Measurements from ENCODE around the gene IGF1R. TPM values are rescaled to one million over a fixed set of nuclear protein-coding genes. Genes with fewer than 3 reads are reported as not detected.
A peak's percentile ranks its signal among the peaks of the same experiment; 100 is the strongest.

Gene IGF1R
- total and polyA plus RNA-seq, 7 donors = 1.2 to 130 (median 39.6) TPM

DNA sequence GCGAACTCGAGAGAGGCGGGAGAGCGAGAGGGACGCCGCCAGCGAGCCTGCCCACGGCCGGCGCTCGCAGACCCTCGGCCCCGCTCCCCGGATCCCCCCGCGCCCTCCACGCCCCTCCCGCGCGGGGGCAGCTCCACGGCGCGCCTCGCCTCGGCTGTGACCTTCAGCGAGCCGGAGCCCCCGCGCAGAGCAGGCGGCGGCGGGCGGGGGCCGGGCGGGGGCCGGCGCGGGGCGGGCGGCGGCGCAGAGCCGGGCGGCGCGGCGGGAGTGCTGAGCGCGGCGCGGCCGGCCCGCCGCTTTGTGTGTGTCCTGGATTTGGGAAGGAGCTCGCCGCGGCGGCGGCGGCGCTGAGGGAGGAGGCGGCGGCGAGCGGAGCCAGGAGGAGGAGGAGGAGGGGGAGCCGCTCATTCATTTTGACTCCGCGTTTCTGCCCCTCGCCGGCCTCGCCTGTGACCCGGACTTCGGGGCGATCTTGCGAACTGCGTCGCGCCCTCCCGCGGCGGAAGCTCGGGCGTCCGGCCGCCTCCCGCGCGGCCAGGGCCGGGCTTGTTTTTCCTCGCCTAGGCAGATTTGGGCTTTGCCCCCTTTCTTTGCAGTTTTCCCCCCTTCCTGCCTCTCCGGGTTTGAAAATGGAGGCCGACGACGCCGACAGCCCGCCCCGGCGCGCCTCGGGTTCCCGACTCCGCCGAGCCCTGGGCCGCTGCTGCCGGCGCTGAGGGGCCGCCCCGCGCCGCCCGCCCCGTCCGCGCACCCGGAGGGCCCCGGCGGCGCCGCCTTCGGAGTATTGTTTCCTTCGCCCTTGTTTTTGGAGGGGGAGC is 524 bp downstream of the IGF1R start:
- intact Hi-C loops (cut with DNase I) = loop anchor here (1.0 to 5.0 kb wide), 3 partner anchors 52 to 207 kb away; no protein-coding TSS in a partner anchor
- Histone ChIP-seq H3K9me3 (no peaks in the 10 kb centered on the region), H3K4me1 (peaks cover 0 to 30% (median 22%) of the 10 kb centered on the region in 4 donors), H3K36me3 (no peaks in the 10 kb centered on the region), H3K27me3 (no peaks in the 10 kb centered on the region), H3K27ac (peak overlapping the region; percentile 92 to 98 (median 96)), H3K4me3 (peak overlapping the region; percentile 63 to 94 (median 85))
- TF ChIP-seq POLR2A (IDR thresholded peaks at IDR 0.05) = no peak
- peak in 1 of 4 donors; percentile 22 for TF ChIP-seq POLR2AphosphoS5 (IDR thresholded peaks at IDR 0.05)
- no peak for TF ChIP-seq EP300 (IDR thresholded peaks at IDR 0.05)
- TF ChIP-seq, protein P1, sequence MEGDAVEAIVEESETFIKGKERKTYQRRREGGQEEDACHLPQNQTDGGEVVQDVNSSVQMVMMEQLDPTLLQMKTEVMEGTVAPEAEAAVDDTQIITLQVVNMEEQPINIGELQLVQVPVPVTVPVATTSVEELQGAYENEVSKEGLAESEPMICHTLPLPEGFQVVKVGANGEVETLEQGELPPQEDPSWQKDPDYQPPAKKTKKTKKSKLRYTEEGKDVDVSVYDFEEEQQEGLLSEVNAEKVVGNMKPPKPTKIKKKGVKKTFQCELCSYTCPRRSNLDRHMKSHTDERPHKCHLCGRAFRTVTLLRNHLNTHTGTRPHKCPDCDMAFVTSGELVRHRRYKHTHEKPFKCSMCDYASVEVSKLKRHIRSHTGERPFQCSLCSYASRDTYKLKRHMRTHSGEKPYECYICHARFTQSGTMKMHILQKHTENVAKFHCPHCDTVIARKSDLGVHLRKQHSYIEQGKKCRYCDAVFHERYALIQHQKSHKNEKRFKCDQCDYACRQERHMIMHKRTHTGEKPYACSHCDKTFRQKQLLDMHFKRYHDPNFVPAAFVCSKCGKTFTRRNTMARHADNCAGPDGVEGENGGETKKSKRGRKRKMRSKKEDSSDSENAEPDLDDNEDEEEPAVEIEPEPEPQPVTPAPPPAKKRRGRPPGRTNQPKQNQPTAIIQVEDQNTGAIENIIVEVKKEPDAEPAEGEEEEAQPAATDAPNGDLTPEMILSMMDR (IDR thresholded peaks at IDR 0.05) = no peak
- WGBS, 2 donors = 1% methylated on average over 121 of the region's 121 CpGs
- DNase-seq = peak; percentile 78

GRCh38 chr15:98649472-98650416 is 1.4 kb downstream of the IGF1R start:
- peak; percentile 74 for DNase-seq
- peaks cover 0 to 38% (median 29%) of the 10 kb centered on the region in 4 donors for H3K4me1 ChIP-seq
- peak overlapping the region; percentile 92 to 98 (median 96) for H3K27ac ChIP-seq
- H3K36me3 ChIP-seq = no peaks in the 10 kb centered on the region
- TF ChIP-seq POLR2A (IDR thresholded peaks at IDR 0.05) = no peak
- TF ChIP-seq POLR2AphosphoS5 (IDR thresholded peaks at IDR 0.05) = peak in 1 of 4 donors; percentile 7
- no peak for TF ChIP-seq EP300 (IDR thresholded peaks at IDR 0.05)
- TF ChIP-seq, protein P1 (IDR thresholded peaks at IDR 0.05) = peak in 3 of 4 experiments; percentile 18 to 31 (median 25)
- intact Hi-C loops (cut with DNase I) = loop anchor here (2.0 to 5.0 kb wide), 6 partner anchors 52 to 425 kb away; no protein-coding TSS in a partner anchor
- H3K9me3 ChIP-seq = no peaks in the 10 kb centered on the region
- H3K27me3 ChIP-seq = no peaks in the 10 kb centered on the region
- H3K4me3 ChIP-seq = peak overlapping the region; percentile 63 to 94 (median 85)
- 0 to 1% methylated on average over 94 of the region's 94 CpGs for whole genome bisulfite sequencing, 2 donors

DNA sequence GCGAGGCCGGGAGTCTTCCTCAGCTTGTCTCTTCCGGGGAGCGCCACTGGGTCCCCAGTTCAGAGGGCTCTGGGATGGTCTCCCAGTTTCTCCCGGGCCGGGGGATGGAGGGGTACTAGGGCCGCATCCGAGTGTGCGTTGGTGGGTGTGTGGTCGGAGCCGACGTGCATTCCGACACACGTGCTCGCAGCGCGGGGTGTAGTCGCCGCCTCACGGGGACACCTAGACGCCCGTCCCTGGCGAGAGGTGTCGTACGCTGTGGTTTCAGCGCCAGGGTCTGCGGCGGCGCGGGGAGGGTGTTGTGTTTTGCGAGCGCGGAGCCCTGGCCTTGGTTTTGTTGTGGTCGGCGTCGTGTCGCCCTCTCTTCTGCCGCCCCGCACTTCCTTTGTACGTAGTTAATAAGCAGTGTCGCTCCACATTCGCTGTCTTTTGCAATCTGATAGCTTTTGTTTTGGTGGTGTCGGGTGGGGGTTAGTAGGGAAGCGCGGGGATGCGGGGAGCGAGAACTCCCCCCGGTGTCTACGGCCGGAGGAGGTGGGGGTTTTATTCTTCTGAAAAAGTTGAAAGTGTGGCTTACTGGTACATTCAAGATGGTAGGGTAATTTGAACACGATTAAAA is 2.2 kb downstream of the IGF1R start:
- peak in 2 of 4 donors; percentile 20 to 55 for TF ChIP-seq POLR2AphosphoS5 (IDR thresholded peaks at IDR 0.05)
- TF ChIP-seq, protein P1 (IDR thresholded peaks at IDR 0.05) = no peak
- TF ChIP-seq EP300 (IDR thresholded peaks at IDR 0.05) = no peak
- TF ChIP-seq POLR2A (IDR thresholded peaks at IDR 0.05) = peak in 1 of 2 donors; percentile 24
- intact Hi-C loops (cut with DNase I) = loop anchor here (2.0 to 5.0 kb wide), 4 partner anchors 77 to 424 kb away; no protein-coding TSS in a partner anchor
- Histone ChIP-seq H3K4me1 (peaks cover 0 to 45% (median 33%) of the 10 kb centered on the region in 4 donors), H3K27me3 (no peaks in the 10 kb centered on the region), H3K4me3 (peak overlapping the region; percentile 63 to 94 (median 85)), H3K9me3 (no peaks in the 10 kb centered on the region), H3K36me3 (no peaks in the 10 kb centered on the region), H3K27ac (peak overlapping the region; percentile 92 to 98 (median 96))
- no peak for DNase-seq
- 1% methylated on average over 51 of the region's 51 CpGs for WGBS, 2 donors

DNA sequence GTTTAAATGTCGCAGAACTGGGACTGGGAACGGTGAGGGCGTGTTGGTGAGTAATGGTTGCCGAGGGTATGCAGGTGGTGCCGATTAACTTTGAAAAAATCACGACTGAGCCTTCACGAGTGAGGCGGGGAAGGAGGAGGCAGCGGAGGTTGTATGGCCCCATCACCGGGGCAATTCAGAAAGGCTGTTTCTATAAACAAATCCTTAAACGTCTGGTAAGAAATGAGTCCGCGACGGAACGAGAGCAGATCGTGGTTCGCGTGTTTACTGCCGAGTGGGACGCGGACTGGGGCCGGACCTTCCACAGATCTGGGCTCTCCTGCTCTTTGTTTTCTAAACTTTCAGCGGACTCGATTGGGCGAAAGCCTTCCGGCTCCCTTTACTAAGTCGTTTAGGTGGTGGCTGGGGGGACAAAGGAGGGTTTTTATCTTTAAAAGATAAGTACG is 2.7 kb downstream of the IGF1R start:
- TF ChIP-seq POLR2AphosphoS5 (IDR thresholded peaks at IDR 0.05) = peak in 2 of 4 donors; percentile 47 to 72
- TF ChIP-seq, protein P1 (IDR thresholded peaks at IDR 0.05) = no peak
- WGBS, 2 donors = 2% methylated on average over 28 of the region's 28 CpGs
- peak overlapping the region; percentile 92 to 98 (median 96) for H3K27ac ChIP-seq
- DNase-seq = no peak
- no peaks in the 10 kb centered on the region for H3K27me3 ChIP-seq
- intact Hi-C loops (cut with DNase I) = loop anchor here (2.0 to 5.0 kb wide), 4 partner anchors 76 to 424 kb away; no protein-coding TSS in a partner anchor
- H3K36me3 ChIP-seq = no peaks in the 10 kb centered on the region
- no peaks in the 10 kb centered on the region for H3K9me3 ChIP-seq
- H3K4me3 ChIP-seq = peak overlapping the region; percentile 63 to 94 (median 85)
- peaks cover 0 to 50% (median 37%) of the 10 kb centered on the region in 4 donors for H3K4me1 ChIP-seq
